H9 (cell line): ENCODE data around the gene CABS1. TPM values are rescaled to one million over a fixed set of nuclear protein-coding genes. Genes with fewer than 3 reads are reported as not detected.

ENCODE experiments used
- DNase-seq: peaks from one replicate; pipeline ENCODE4 v3.0.0-alpha.2; 2017
- H2AFZ ChIP-seq: one replicate; pipeline ENCODE4 v1.6.1; 2013; ENCODE audit warnings: mild to moderate bottlenecking, low read length, control low read depth, moderate library complexity
- H2AK5ac ChIP-seq: 2 replicates; pipeline ENCODE4 v1.6.1; 2013; ENCODE audit warnings: low read length, control low read depth, mixed read lengths; ENCODE audit not compliant: insufficient read length
- H2BK120ac ChIP-seq: one replicate; pipeline ENCODE4 v1.6.1; 2013; ENCODE audit warnings: low read depth, mild to moderate bottlenecking, low read length, control low read depth, inconsistent platforms; ENCODE audit not compliant: poor library complexity, severe bottlenecking
- H2BK12ac ChIP-seq: 2 replicates; pipeline ENCODE4 v1.6.1; 2013; ENCODE audit warnings: low read length, control low read depth, mixed read lengths, low read depth; ENCODE audit not compliant: insufficient read length
- H2BK15ac ChIP-seq: 2 replicates; pipeline ENCODE4 v1.6.1; 2013; ENCODE audit warnings: low read depth, low read length, control low read depth
- H2BK20ac ChIP-seq: one replicate; pipeline ENCODE4 v1.6.1; 2013; ENCODE audit warnings: low read depth, mild to moderate bottlenecking, low read length, control low read depth, inconsistent platforms; ENCODE audit not compliant: poor library complexity, severe bottlenecking
- H2BK5ac ChIP-seq: 2 replicates; pipeline ENCODE4 v1.6.1; 2013; ENCODE audit warnings: low read length, control low read depth, mixed read lengths; ENCODE audit not compliant: insufficient read length
- H3K14ac ChIP-seq: 2 replicates; pipeline ENCODE4 v1.6.1; 2013; ENCODE audit warnings: low read length, control low read depth; ENCODE audit not compliant: insufficient read depth
- H3K18ac ChIP-seq: 2 replicates; pipeline ENCODE4 v1.6.1; 2013; ENCODE audit warnings: low read depth, mild to moderate bottlenecking, mixed read lengths, low read length, control low read depth; ENCODE audit not compliant: insufficient read length
- H3K23ac ChIP-seq: 2 replicates; pipeline ENCODE4 v1.6.1; 2013; ENCODE audit warnings: low read length, control low read depth, mixed read lengths, low read depth; ENCODE audit not compliant: insufficient read length
- H3K23me2 ChIP-seq: 2 replicates; pipeline ENCODE4 v1.6.1; 2013; ENCODE audit warnings: low read depth, mild to moderate bottlenecking, mixed read lengths, low read length, control low read depth; ENCODE audit not compliant: insufficient read length, poor library complexity, severe bottlenecking
- H3K27ac ChIP-seq: 2 replicates; pipeline ENCODE4 v1.5.1; 2013; ENCODE audit warnings: low read length, control low read depth, mixed read lengths, low read depth; ENCODE audit not compliant: insufficient read length
- H3K27me3 ChIP-seq: 2 replicates; pipeline ENCODE4 v1.6.1; 2013; ENCODE audit warnings: low read length, control low read depth, inconsistent platforms; ENCODE audit not compliant: insufficient read depth
- H3K4ac ChIP-seq: 2 replicates; pipeline ENCODE4 v1.6.1; 2013; ENCODE audit warnings: low read depth, mild to moderate bottlenecking, control low read depth, inconsistent platforms, low read length, moderate library complexity
- H3K4me1 ChIP-seq: 2 replicates; pipeline ENCODE4 v1.6.1; 2013; ENCODE audit warnings: low read length, control low read depth, inconsistent platforms; ENCODE audit not compliant: insufficient read depth
- H3K4me2 ChIP-seq: 2 replicates; pipeline ENCODE4 v1.6.1; 2013; ENCODE audit warnings: low read length, control low read depth, mixed read lengths; ENCODE audit not compliant: insufficient read length, insufficient read depth
- H3K56ac ChIP-seq: 2 replicates; pipeline ENCODE4 v1.6.1; 2013; ENCODE audit warnings: low read depth, mild to moderate bottlenecking, mixed read lengths, low read length, control low read depth; ENCODE audit not compliant: insufficient read length
- H3K79me1 ChIP-seq: 2 replicates; pipeline ENCODE4 v1.6.1; 2013; ENCODE audit warnings: low read depth, mild to moderate bottlenecking, moderate library complexity, low read length, control low read depth, inconsistent platforms; ENCODE audit not compliant: insufficient read depth, poor library complexity, severe bottlenecking
- H3K79me2 ChIP-seq: 2 replicates; pipeline ENCODE4 v1.6.1; 2013; ENCODE audit warnings: low read length, control low read depth, inconsistent platforms; ENCODE audit not compliant: insufficient read depth
- H3K9ac ChIP-seq: 2 replicates; pipeline ENCODE4 v1.6.1; 2013; ENCODE audit warnings: low read length, control low read depth, mixed read lengths; ENCODE audit not compliant: insufficient read length; ENCODE audit errors: extremely low read depth
- H3K9me3 ChIP-seq: one replicate; pipeline ENCODE4 v1.6.1; 2013; ENCODE audit warnings: low read depth, low read length, inconsistent platforms; ENCODE audit not compliant: control insufficient read depth
- H3T11ph ChIP-seq: one replicate; pipeline ENCODE4 v1.6.1; 2013; ENCODE audit warnings: mild to moderate bottlenecking, low read length, control low read depth, inconsistent platforms
- H4K20me1 ChIP-seq: one replicate; pipeline ENCODE4 v1.6.1; 2013; ENCODE audit not compliant: control insufficient read depth, insufficient read length, insufficient read depth
- H4K5ac ChIP-seq: 2 replicates; pipeline ENCODE4 v1.6.1; 2013; ENCODE audit warnings: low read depth, mild to moderate bottlenecking, mixed read lengths, low read length, control low read depth; ENCODE audit not compliant: insufficient read length
- H4K8ac ChIP-seq: replicated peaks from 2 replicates; pipeline ENCODE4 v1.6.1; 2013; ENCODE audit warnings: low read length, control low read depth, mixed read lengths, low read depth; ENCODE audit not compliant: insufficient read length
- H4K91ac ChIP-seq: 2 replicates; pipeline ENCODE4 v1.6.1; 2013; ENCODE audit warnings: low read depth, mild to moderate bottlenecking, moderate library complexity, mixed read lengths, low read length, control low read depth; ENCODE audit not compliant: insufficient read length
- H3K27ac Mint-ChIP-seq, 3 experiments: 2 replicates in 2 of 3; 3 replicates in 1 of 3; pipeline ENCODE4 v1.8.0; 2020 to 2021; ENCODE audit warnings: mixed read lengths in 3 of 3, mild to moderate bottlenecking in 1 of 3, moderate library complexity in 1 of 3
- H3K27me3 Mint-ChIP-seq: 2 replicates; pipeline ENCODE4 v1.8.0; 2021; ENCODE audit warnings: low read depth, mild to moderate bottlenecking, moderate library complexity, mixed read lengths
- H3K36me3 Mint-ChIP-seq, 3 experiments: 2 replicates in 2 of 3; 3 replicates in 1 of 3; pipeline ENCODE4 v1.8.0; 2020 to 2021; ENCODE audit warnings: low read depth in 3 of 3, mixed read lengths in 3 of 3; ENCODE audit not compliant: insufficient read depth in 1 of 3
- H3K4me1 Mint-ChIP-seq, 2 experiments: 2 replicates each; pipeline ENCODE4 v1.8.0; 2020; ENCODE audit warnings: mixed read lengths in 2 of 2
- H3K4me3 Mint-ChIP-seq, 2 experiments: 2 replicates in 1 of 2; 3 replicates in 1 of 2; pipeline ENCODE4 v1.8.0; 2020 to 2021; ENCODE audit warnings: mild to moderate bottlenecking in 2 of 2, mixed read lengths in 2 of 2, moderate library complexity in 1 of 2
- H3K9me3 Mint-ChIP-seq, 2 experiments: 2 replicates in 1 of 2; 3 replicates in 1 of 2; pipeline ENCODE4 v1.8.0; 2020; ENCODE audit warnings: mild to moderate bottlenecking in 2 of 2, mixed read lengths in 2 of 2, moderate library complexity in 1 of 2
- CTCF ChIP-seq: fragments of 200-600 bp; sonication (generic); conservative IDR thresholded peaks from 3 replicates; pipeline ENCODE4 v1.8.0; 2021; ENCODE audit warnings: antibody characterized with exemption, mild to moderate bottlenecking
- whole genome bisulfite sequencing: extraction: QIAGEN DNeasy Blood & Tissue Kit; methylation state at CpG from one replicate; pipeline ENCODE4 v1.1.7; 2013; ENCODE audit warnings: missing lambda C conversion rate, low lambda C conversion rate, mixed read lengths; ENCODE audit not compliant: insufficient read length; ENCODE audit errors: extremely low coverage; 5-methylcytosine and 5-hydroxymethylcytosine counted together
- total RNA-seq: library from RNA; stranded (reverse); gene quantifications from 2 replicates; pipeline ENCODE4 v1.2.1, GENCODE V29; 2021

Gene CABS1
- total RNA-seq, 1 experiment from 2014 or later: 0.15 TPM

GRCh38 chr4:70367813-70368212 is 33.0 kb downstream of the CABS1 start:
- WGBS: no CpG with 5 or more reads among the region's 1 CpG
- no peak for DNase-seq
- Histone ChIP-seq H2BK12ac (no peak overlapping the region), H2BK20ac (no peak overlapping the region), H3K4me2 (no peak overlapping the region), H3K27ac (no peak overlapping the region), H3K79me1 (no peaks in the 10 kb centered on the region), H3T11ph (no peak overlapping the region), H2BK15ac (no peak overlapping the region), H3K18ac (no peak overlapping the region), H3K27me3 (no peaks in the 10 kb centered on the region), H3K4me1 (no peaks in the 10 kb centered on the region), H3K23me2 (no peaks in the 10 kb centered on the region), H4K5ac (no peak overlapping the region), H3K14ac (no peak overlapping the region), H2BK5ac (no peak overlapping the region), H3K4ac (no peak overlapping the region), H2BK120ac (no peak overlapping the region), H3K56ac (no peak overlapping the region), H3K9ac (no peak overlapping the region), H3K79me2 (no peaks in the 10 kb centered on the region), H2AFZ (no peak overlapping the region), H2AK5ac (no peak overlapping the region), H4K20me1 (no peaks in the 10 kb centered on the region), H4K91ac (no peak overlapping the region), H3K23ac (no peak overlapping the region), H3K9me3 (no peaks in the 10 kb centered on the region), H4K8ac (no peak overlapping the region)
- H3K27me3 Mint-ChIP-seq: no peaks in the 10 kb centered on the region
- no peak overlapping the region for H3K27ac Mint-ChIP-seq
- H3K4me1 Mint-ChIP-seq: no peaks in the 10 kb centered on the region
- no peak for TF ChIP-seq CTCF
- H3K36me3 Mint-ChIP-seq: no peaks in the 10 kb centered on the region
- H3K4me3 Mint-ChIP-seq: no peak overlapping the region
- H3K9me3 Mint-ChIP-seq: no peaks in the 10 kb centered on the region
